ENCODE data around the gene BORCS8. TPM values are rescaled to one million over a fixed set of nuclear protein-coding genes. Genes with fewer than 3 reads are reported as not detected.

BORCS8 gene
- total RNA-seq: 23.6 and 28.0 TPM in 2 replicates
- long read RNA-seq, partial matches to known transcripts: 0 of 5 reads
- long read RNA-seq, other reads (novel, unspliced or antisense): 0 of 5 reads

GRCh38 chr19:19192078-19192882 is at the start of gene BORCS8, which contains the start of gene RFXANK:
Gene BORCS8 (minus strand): TSS chr19:19192152. CDS start chr19:19192117, 35 bp downstream.
Gene RFXANK (plus strand): TSS chr19:19192258. CDS start chr19:19193947, 1,689 bp downstream.
- DNase-seq (ENCODE audit: low read depth, low spot score): peak; percentile 99
- H3K36me3 Mint-ChIP-seq (ENCODE audit: low read depth): peaks cover 6% of the 10 kb centered on the region
- TF ChIP-seq CTCF (conservative IDR thresholded peaks at IDR 0.05): no peak
- H3K9me3 Mint-ChIP-seq: no peaks in the 10 kb centered on the region
- no peaks in the 10 kb centered on the region for H3K27me3 Mint-ChIP-seq (ENCODE audit: low read depth)
- peak within 1 kb of the TSS; percentile 97 for H3K27ac Mint-ChIP-seq (ENCODE audit: unreplicated experiment)
- H3K4me1 Mint-ChIP-seq: peaks cover 35% of the 10 kb centered on the region
- H3K4me3 Mint-ChIP-seq: peak within 1 kb of the TSS; percentile 100

- Mint-ChIP-seq H3K9me3 (peaks cover 6% of the 10 kb centered on the region), H3K36me3 (ENCODE audit: low read depth) (peaks cover 2% of the 10 kb centered on the region), H3K4me1 (no peaks in the 10 kb centered on the region), H3K27ac (ENCODE audit: unreplicated experiment) (no peak overlapping the region), H3K27me3 (ENCODE audit: low read depth) (peaks cover 7% of the 10 kb centered on the region), H3K4me3 (no peak overlapping the region)
- no peak for DNase-seq (ENCODE audit: low read depth, low spot score)
- TF ChIP-seq CTCF (conservative IDR thresholded peaks at IDR 0.05): no peak
Measured at GRCh38 chr19:19240476-19240875, 48.5 kb upstream of the BORCS8 start.

- TF ChIP-seq CTCF (conservative IDR thresholded peaks at IDR 0.05): no peak
- Mint-ChIP-seq H3K4me1 (no peaks in the 10 kb centered on the region), H3K36me3 (ENCODE audit: low read depth) (peaks cover 2% of the 10 kb centered on the region), H3K9me3 (peaks cover 6% of the 10 kb centered on the region), H3K4me3 (no peak overlapping the region), H3K27me3 (ENCODE audit: low read depth) (peaks cover 7% of the 10 kb centered on the region), H3K27ac (ENCODE audit: unreplicated experiment) (no peak overlapping the region)
- no peak for DNase-seq (ENCODE audit: low read depth, low spot score)
Measured at GRCh38 chr19:19239675-19240074, 47.7 kb upstream of the BORCS8 start.

- Mint-ChIP-seq H3K4me3 (no peak overlapping the region), H3K4me1 (no peaks in the 10 kb centered on the region), H3K27me3 (ENCODE audit: low read depth) (peaks cover 10% of the 10 kb centered on the region), H3K27ac (ENCODE audit: unreplicated experiment) (no peak overlapping the region), H3K36me3 (ENCODE audit: low read depth) (peaks cover 2% of the 10 kb centered on the region), H3K9me3 (peaks cover 6% of the 10 kb centered on the region)
- TF ChIP-seq CTCF (conservative IDR thresholded peaks at IDR 0.05): no peak
- DNase-seq (ENCODE audit: low read depth, low spot score): no peak
Measured at GRCh38 chr19:19238126-19238894, 46.4 kb upstream of the BORCS8 start.

GRCh38 chr19:19236173-19236572 is 44.2 kb upstream of the BORCS8 start:
- no peak overlapping the region for H3K27ac Mint-ChIP-seq (ENCODE audit: unreplicated experiment)
- peaks cover 6% of the 10 kb centered on the region for H3K9me3 Mint-ChIP-seq
- no peaks in the 10 kb centered on the region for H3K4me1 Mint-ChIP-seq
- peaks cover 5% of the 10 kb centered on the region for H3K36me3 Mint-ChIP-seq (ENCODE audit: low read depth)
- TF ChIP-seq CTCF (conservative IDR thresholded peaks at IDR 0.05): no peak
- no peak overlapping the region for H3K4me3 Mint-ChIP-seq
- no peak for DNase-seq (ENCODE audit: low read depth, low spot score)
- H3K27me3 Mint-ChIP-seq (ENCODE audit: low read depth): peaks cover 19% of the 10 kb centered on the region
